Smooth muscle cell (in vitro differentiated cells): ENCODE results near the gene SLIT3. TPM values are rescaled to one million over a fixed set of nuclear protein-coding genes. Genes with fewer than 3 reads are reported as not detected.

Source experiments
- DNase-seq: peaks from one replicate; lab custom pipeline; 2025; ENCODE audit not compliant: unreplicated experiment; lab: John Stamatoyannopoulos, UW
- H2AFZ ChIP-seq: fragments of 200-600 bp; sonication (generic); 2 replicates; pipeline ENCODE4 v1.6.0; 2016; ENCODE audit warnings: antibody characterized with exemption, low read depth, mild to moderate bottlenecking
- H3F3A ChIP-seq: fragments of 200-600 bp; sonication (generic); 2 replicates; pipeline ENCODE4 v1.6.0; 2017; ENCODE audit warnings: antibody characterized with exemption, low read depth
- H3K27ac ChIP-seq: fragments of 200-600 bp; sonication (generic); 2 replicates; pipeline ENCODE4 v1.5.1; 2016; ENCODE audit warnings: low read depth, mild to moderate bottlenecking
- H3K27me3 ChIP-seq: fragments of 200-600 bp; sonication (generic); 2 replicates; pipeline ENCODE4 v1.6.1; 2016; ENCODE audit warnings: low read depth, mild to moderate bottlenecking
- H3K36me3 ChIP-seq: fragments of 200-600 bp; sonication (generic); 2 replicates; pipeline ENCODE4 v1.5.1; 2016; ENCODE audit warnings: low read depth
- H3K4me1 ChIP-seq: fragments of 200-600 bp; sonication (generic); 2 replicates; pipeline ENCODE4 v1.5.1; 2016; ENCODE audit warnings: low read depth
- H3K4me2 ChIP-seq: fragments of 200-600 bp; sonication (generic); 2 replicates; pipeline ENCODE4 v1.6.0; 2016; ENCODE audit warnings: mild to moderate bottlenecking
- H3K4me3 ChIP-seq: fragments of 200-600 bp; sonication (generic); 2 replicates; pipeline ENCODE4 v1.5.1; 2016; ENCODE audit warnings: mild to moderate bottlenecking
- H3K79me2 ChIP-seq: fragments of 200-600 bp; sonication (generic); 2 replicates; pipeline ENCODE4 v1.6.0; 2016; ENCODE audit warnings: low read depth, mild to moderate bottlenecking
- H3K9ac ChIP-seq: fragments of 200-600 bp; sonication (generic); 2 replicates; pipeline ENCODE4 v1.6.0; 2016; ENCODE audit warnings: low read depth
- H3K9me3 ChIP-seq: fragments of 200-600 bp; sonication (generic); replicated peaks from 2 replicates; pipeline ENCODE4 v1.5.1; 2016; ENCODE audit warnings: low read depth
- H4K20me1 ChIP-seq: fragments of 200-600 bp; sonication (generic); 2 replicates; pipeline ENCODE4 v1.6.0; 2016; ENCODE audit warnings: low read depth
- WGBS: methylation state at CpG from one replicate; pipeline ENCODE4 v1.1.7; 2016; ENCODE audit warnings: low lambda C conversion rate; 5-methylcytosine and 5-hydroxymethylcytosine counted together
- polyA plus RNA-seq: library from polyadenylated mRNA; unstranded; fragments of >200 nt; fragmentation: Nextera tagmentation; extraction: Ambion mirVana; gene quantifications from 2 replicates; pipeline ENCODE4 v1.2.1, GENCODE V29; 2016
- total RNA-seq: library from RNA; depleted of rRNA; stranded (reverse); fragments of >200 nt; gene quantifications from 2 replicates; pipeline ENCODE4 v1.2.3, GENCODE V29; 2014
- TF ChIP-seq, protein P1 (sequence below): fragments of 200-600 bp; sonication (generic); IDR thresholded peaks from 2 replicates; pipeline ENCODE4 v1.5.1; 2017; ENCODE audit warnings: borderline replicate concordance, mild to moderate bottlenecking, antibody characterized with exemption; ENCODE audit not compliant: insufficient read depth, poor library complexity, severe bottlenecking

SLIT3 gene
- total and polyA plus RNA-seq, 2 experiments from 2014 or later: 25.4 to 29.5 TPM

DNA sequence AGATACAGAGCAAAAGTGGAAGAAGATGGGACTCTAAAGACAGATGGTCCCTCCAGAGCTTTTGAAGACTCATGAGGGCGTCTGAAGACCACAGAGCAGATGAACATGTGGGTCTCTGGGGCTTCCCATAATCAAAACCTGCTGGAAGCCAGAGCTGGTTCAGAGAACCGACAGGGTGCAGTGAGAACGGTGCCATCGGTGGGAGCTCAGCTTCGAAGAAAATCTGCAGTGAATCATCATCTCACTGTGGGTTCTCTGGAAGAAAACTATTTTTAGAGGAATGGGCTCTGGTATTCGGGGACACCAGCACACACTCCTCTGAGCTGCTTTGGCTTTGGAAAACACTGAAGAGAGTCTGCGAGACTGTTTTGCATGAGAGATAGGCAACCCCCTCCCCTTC, 499.4 kb downstream of the SLIT3 start:
- Histone ChIP-seq H4K20me1 (no peaks in the 10 kb centered on the region), H2AFZ (no peak overlapping the region), H3K4me1 (peaks cover 5% of the 10 kb centered on the region), H3K79me2 (no peaks in the 10 kb centered on the region), H3K9ac (peak overlapping the region; percentile 40), H3K36me3 (no peaks in the 10 kb centered on the region), H3K27me3 (no peaks in the 10 kb centered on the region), H3K9me3 (no peaks in the 10 kb centered on the region), H3K4me3 (no peak overlapping the region), H3K4me2 (peak overlapping the region; percentile 61), H3F3A (no peaks in the 10 kb centered on the region), H3K27ac (peak overlapping the region; percentile 65)
- TF ChIP-seq, protein P1, sequence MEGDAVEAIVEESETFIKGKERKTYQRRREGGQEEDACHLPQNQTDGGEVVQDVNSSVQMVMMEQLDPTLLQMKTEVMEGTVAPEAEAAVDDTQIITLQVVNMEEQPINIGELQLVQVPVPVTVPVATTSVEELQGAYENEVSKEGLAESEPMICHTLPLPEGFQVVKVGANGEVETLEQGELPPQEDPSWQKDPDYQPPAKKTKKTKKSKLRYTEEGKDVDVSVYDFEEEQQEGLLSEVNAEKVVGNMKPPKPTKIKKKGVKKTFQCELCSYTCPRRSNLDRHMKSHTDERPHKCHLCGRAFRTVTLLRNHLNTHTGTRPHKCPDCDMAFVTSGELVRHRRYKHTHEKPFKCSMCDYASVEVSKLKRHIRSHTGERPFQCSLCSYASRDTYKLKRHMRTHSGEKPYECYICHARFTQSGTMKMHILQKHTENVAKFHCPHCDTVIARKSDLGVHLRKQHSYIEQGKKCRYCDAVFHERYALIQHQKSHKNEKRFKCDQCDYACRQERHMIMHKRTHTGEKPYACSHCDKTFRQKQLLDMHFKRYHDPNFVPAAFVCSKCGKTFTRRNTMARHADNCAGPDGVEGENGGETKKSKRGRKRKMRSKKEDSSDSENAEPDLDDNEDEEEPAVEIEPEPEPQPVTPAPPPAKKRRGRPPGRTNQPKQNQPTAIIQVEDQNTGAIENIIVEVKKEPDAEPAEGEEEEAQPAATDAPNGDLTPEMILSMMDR: no peak
- WGBS: 9% methylated on average over 7 of the region's 7 CpGs
- no peak for DNase-seq

DNA sequence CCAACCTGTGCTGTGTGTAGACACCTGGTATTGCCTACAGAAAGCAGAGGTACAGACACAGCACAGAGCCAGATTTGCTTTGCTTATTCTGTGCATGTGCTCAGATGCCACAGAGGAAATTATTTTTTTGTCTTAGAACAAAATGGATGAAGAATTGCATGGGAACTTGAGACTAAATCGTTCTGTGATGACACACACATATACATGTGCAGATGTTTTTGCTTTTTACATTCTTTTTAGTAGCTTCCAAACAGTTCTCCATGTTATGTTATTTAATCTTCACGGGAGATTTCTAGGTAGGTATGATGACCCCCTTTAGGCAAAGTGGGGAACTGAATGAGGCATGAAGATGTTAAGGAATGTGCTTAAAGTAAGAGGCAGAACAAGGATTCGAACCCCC, 500.2 kb downstream of the SLIT3 start:
- H3K4me2 ChIP-seq: no peak overlapping the region
- DNase-seq: no peak
- no peak overlapping the region for H3K4me3 ChIP-seq
- peaks cover 5% of the 10 kb centered on the region for H3K4me1 ChIP-seq
- no peak overlapping the region for H2AFZ ChIP-seq
- H3F3A ChIP-seq: no peaks in the 10 kb centered on the region
- no peak overlapping the region for H3K9ac ChIP-seq
- H3K79me2 ChIP-seq: no peaks in the 10 kb centered on the region
- H3K36me3 ChIP-seq: no peaks in the 10 kb centered on the region
- no peaks in the 10 kb centered on the region for H4K20me1 ChIP-seq
- no peak overlapping the region for H3K27ac ChIP-seq
- TF ChIP-seq, protein P1: no peak
- no peaks in the 10 kb centered on the region for H3K27me3 ChIP-seq
- WGBS: 95% methylated on average over 3 of the region's 3 CpGs
- no peaks in the 10 kb centered on the region for H3K9me3 ChIP-seq

DNA sequence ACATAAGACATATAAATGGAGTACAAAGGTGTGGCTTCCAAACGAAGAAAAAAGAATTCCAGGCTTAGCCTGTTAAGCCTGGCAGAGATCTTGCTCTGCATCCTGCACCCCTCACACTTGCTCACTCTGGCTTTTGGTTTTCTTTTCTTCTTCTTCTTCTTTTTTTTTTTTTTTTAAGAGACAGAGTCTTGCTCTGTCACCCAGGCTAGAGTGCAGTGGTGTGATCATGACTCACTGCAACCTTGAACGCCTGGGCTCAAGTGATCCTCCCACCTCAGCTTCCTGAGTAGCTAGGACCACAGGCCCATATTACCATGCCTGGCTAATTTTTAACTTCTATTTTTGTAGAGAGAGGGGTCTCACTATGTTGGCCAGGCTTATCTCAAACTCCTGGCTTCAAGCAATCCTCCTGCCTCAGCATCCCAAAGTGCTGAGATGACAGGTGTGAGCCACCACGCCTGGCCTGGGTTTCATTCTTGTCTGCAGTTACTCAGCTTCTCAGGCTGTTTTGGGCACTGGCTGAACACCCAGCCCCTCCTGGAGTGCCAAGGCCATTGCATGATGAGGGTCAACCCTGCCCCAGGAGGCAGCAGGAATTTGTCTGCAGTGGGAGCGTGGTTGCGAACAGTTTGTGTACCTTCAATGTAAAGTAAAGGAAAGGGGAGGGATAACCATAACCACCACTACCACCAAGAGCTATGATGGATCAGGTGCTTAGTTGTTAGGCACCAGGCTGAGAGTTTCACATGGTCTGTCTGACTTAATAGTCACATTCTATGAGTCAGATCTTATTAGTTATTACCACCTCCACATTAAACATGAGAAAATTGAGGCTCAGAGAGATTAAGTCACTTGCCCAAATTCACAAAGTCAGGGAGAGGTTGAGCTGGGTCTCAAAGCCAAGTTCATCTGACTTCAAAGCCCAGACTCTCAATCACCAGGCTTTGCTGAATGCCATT, 502.6 kb downstream of the SLIT3 start:
- no peak for DNase-seq
- Histone ChIP-seq H3K27me3 (no peaks in the 10 kb centered on the region), H3K27ac (no peak overlapping the region)

More for the DNA sequence above, 502.6 kb downstream of the SLIT3 start:
- Histone ChIP-seq H3K36me3 (no peaks in the 10 kb centered on the region), H3K79me2 (no peaks in the 10 kb centered on the region), H3K9me3 (no peaks in the 10 kb centered on the region), H3K4me2 (no peak overlapping the region), H3K9ac (no peak overlapping the region), H3K4me1 (peaks cover 5% of the 10 kb centered on the region), H2AFZ (no peak overlapping the region), H3F3A (peaks cover 3% of the 10 kb centered on the region), H4K20me1 (no peaks in the 10 kb centered on the region), H3K4me3 (no peak overlapping the region)
- TF ChIP-seq, protein P1: no peak
- 86% methylated on average over 5 of the region's 5 CpGs for WGBS
